LNCaP clone FGC (cell line): ENCODE data around the gene C11orf86.

ENCODE experiments used
- DNase-seq: peaks from one replicate; pipeline ENCODE4 v3.0.0-alpha.2; 2011; ENCODE audit warnings: low read depth
- H3K4me3 ChIP-seq: 2 replicates; pipeline ENCODE4 v1.5.1; 2011; ENCODE audit warnings: mild to moderate bottlenecking, low read depth, low read length, control low read depth
- TF ChIP-seq, protein P1 (sequence below): IDR thresholded peaks from 2 replicates; pipeline ENCODE4 v1.5.1; 2012; ENCODE audit warnings: mild to moderate bottlenecking; ENCODE audit not compliant: control insufficient read depth, insufficient read depth; ENCODE audit errors: extremely low read depth

C11orf86 gene

GRCh38 chr11:67024410-67024809 is 49.3 kb downstream of the C11orf86 start:
- no peak for DNase-seq
- TF ChIP-seq, protein P1, sequence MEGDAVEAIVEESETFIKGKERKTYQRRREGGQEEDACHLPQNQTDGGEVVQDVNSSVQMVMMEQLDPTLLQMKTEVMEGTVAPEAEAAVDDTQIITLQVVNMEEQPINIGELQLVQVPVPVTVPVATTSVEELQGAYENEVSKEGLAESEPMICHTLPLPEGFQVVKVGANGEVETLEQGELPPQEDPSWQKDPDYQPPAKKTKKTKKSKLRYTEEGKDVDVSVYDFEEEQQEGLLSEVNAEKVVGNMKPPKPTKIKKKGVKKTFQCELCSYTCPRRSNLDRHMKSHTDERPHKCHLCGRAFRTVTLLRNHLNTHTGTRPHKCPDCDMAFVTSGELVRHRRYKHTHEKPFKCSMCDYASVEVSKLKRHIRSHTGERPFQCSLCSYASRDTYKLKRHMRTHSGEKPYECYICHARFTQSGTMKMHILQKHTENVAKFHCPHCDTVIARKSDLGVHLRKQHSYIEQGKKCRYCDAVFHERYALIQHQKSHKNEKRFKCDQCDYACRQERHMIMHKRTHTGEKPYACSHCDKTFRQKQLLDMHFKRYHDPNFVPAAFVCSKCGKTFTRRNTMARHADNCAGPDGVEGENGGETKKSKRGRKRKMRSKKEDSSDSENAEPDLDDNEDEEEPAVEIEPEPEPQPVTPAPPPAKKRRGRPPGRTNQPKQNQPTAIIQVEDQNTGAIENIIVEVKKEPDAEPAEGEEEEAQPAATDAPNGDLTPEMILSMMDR = no peak
- no peak overlapping the region for H3K4me3 ChIP-seq

GRCh38 chr11:67024966-67025365 is 49.9 kb downstream of the C11orf86 start:
- no peak for DNase-seq
- TF ChIP-seq, protein P1 = no peak
- no peak overlapping the region for H3K4me3 ChIP-seq

DNA sequence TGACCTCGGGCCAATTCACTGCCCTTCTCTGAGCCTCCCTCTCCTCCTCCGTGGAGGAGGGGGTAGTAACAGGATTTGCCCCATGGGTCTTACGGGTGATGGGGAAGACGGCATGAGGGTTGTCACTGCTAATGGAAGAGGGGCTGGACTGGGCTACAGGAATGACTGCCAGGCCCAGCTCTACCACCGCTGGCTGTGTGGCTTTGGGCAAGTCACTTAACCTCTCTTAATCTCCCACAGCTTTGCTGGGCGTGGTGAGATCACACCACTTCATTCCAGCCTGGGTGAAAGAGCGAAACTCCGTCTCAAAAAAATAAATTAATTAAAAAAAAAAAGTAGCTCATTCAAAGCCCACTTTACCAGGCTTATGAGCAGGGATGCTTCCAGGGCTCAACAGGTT is 50.6 kb downstream of the C11orf86 start:
- TF ChIP-seq, protein P1 = no peak
- H3K4me3 ChIP-seq = no peak overlapping the region
- no peak for DNase-seq
